Parathyroid adenoma (tissue), 2 donors: ENCODE results near the gene SORD.

Source experiments
- H2AFZ ChIP-seq: fragments of 300-600 bp; sonication (generic); one replicate; pipeline ENCODE4 v1.7.0; 2017; ENCODE audit warnings: antibody characterized with exemption, mild to moderate bottlenecking
- H3K27ac ChIP-seq: fragments of 300-600 bp; sonication (generic); one replicate; pipeline ENCODE4 v1.7.0; 2017
- H3K27me3 ChIP-seq: fragments of 300-600 bp; sonication (generic); one replicate; pipeline ENCODE4 v1.7.0; 2017; ENCODE audit warnings: low read length; ENCODE audit not compliant: control insufficient read depth, insufficient read depth
- H3K36me3 ChIP-seq: fragments of 300-600 bp; sonication (generic); one replicate; pipeline ENCODE4 v1.7.0; 2017; ENCODE audit warnings: low read length; ENCODE audit not compliant: control insufficient read depth, insufficient read depth
- H3K4me1 ChIP-seq: fragments of 300-600 bp; sonication (generic); one replicate; pipeline ENCODE4 v1.7.0; 2017; ENCODE audit warnings: control low read depth
- H3K4me2 ChIP-seq: fragments of 300-600 bp; sonication (generic); one replicate; pipeline ENCODE4 v1.7.0; 2017; ENCODE audit warnings: low read length
- H3K4me3 ChIP-seq: fragments of 300-600 bp; sonication (generic); one replicate; pipeline ENCODE4 v1.7.0; 2017; ENCODE audit warnings: low read depth, low read length
- H3K79me2 ChIP-seq: fragments of 300-600 bp; sonication (generic); one replicate; pipeline ENCODE4 v1.7.0; 2017; ENCODE audit warnings: control low read depth
- H3K9ac ChIP-seq: fragments of 300-600 bp; sonication (generic); one replicate; pipeline ENCODE4 v1.7.0; 2017; ENCODE audit warnings: mild to moderate bottlenecking
- H3K9me3 ChIP-seq: fragments of 300-600 bp; sonication (generic); one replicate; pipeline ENCODE4 v1.7.0; 2017; ENCODE audit warnings: low read length; ENCODE audit not compliant: control insufficient read depth
- CTCF ChIP-seq: fragments of 300-600 bp; sonication (generic); IDR thresholded peaks from one replicate; pipeline ENCODE4 v1.7.0; 2017; ENCODE audit warnings: antibody characterized with exemption, mild to moderate bottlenecking
- donor health status: primary hyperparathyroidism.

SORD gene

GRCh38 chr15:45105586-45105985 lies 82.6 kb downstream of the SORD start:
- no peak overlapping the region for H3K27ac ChIP-seq
- no peaks in the 10 kb centered on the region for H3K79me2 ChIP-seq
- H3K4me1 ChIP-seq, result no peaks in the 10 kb centered on the region
- H3K27me3 ChIP-seq, result no peaks in the 10 kb centered on the region
- H2AFZ ChIP-seq, result no peak overlapping the region
- H3K4me2 ChIP-seq, result no peak overlapping the region
- H3K9me3 ChIP-seq, result no peaks in the 10 kb centered on the region
- no peak overlapping the region for H3K9ac ChIP-seq
- TF ChIP-seq CTCF, result no peak
- H3K36me3 ChIP-seq, result no peaks in the 10 kb centered on the region
- H3K4me3 ChIP-seq, result no peak overlapping the region

- Histone ChIP-seq H3K36me3 (no peaks in the 10 kb centered on the region), H3K9me3 (no peaks in the 10 kb centered on the region), H2AFZ (no peak overlapping the region), H3K4me3 (no peak overlapping the region), H3K4me1 (no peaks in the 10 kb centered on the region), H3K9ac (no peak overlapping the region), H3K27me3 (no peaks in the 10 kb centered on the region), H3K4me2 (no peak overlapping the region), H3K79me2 (no peaks in the 10 kb centered on the region), H3K27ac (no peak overlapping the region)
- no peak for TF ChIP-seq CTCF
Measured at GRCh38 chr15:45106002-45106790, 83.2 kb downstream of the SORD start.

- Histone ChIP-seq H3K27me3 (no peaks in the 10 kb centered on the region), H3K27ac (no peak overlapping the region), H3K79me2 (no peaks in the 10 kb centered on the region), H3K4me1 (no peaks in the 10 kb centered on the region), H3K4me2 (no peak overlapping the region), H3K9ac (no peak overlapping the region), H3K9me3 (no peaks in the 10 kb centered on the region), H3K36me3 (no peaks in the 10 kb centered on the region), H2AFZ (no peak overlapping the region), H3K4me3 (no peak overlapping the region)
- TF ChIP-seq CTCF, result no peak
Measured at GRCh38 chr15:45107941-45108630, 85.1 kb downstream of the SORD start.

- no peak overlapping the region for H2AFZ ChIP-seq
Measured at GRCh38 chr15:45110256-45110820, 87.3 kb downstream of the SORD start.

More at GRCh38 chr15:45110256-45110820, 87.3 kb downstream of the SORD start:
- no peaks in the 10 kb centered on the region for H3K4me1 ChIP-seq
- no peak overlapping the region for H3K4me2 ChIP-seq
- no peaks in the 10 kb centered on the region for H3K36me3 ChIP-seq
- no peak overlapping the region for H3K27ac ChIP-seq
- H3K9me3 ChIP-seq, result no peaks in the 10 kb centered on the region
- H3K9ac ChIP-seq, result no peak overlapping the region
- no peaks in the 10 kb centered on the region for H3K27me3 ChIP-seq
- H3K79me2 ChIP-seq, result no peaks in the 10 kb centered on the region
- no peak for TF ChIP-seq CTCF
- H3K4me3 ChIP-seq, result no peak overlapping the region
